Kidney (tissue), 14 donors: ENCODE measurements around the gene TPPP3. TPM values are rescaled to one million over a fixed set of nuclear protein-coding genes. Genes with fewer than 3 reads are reported as not detected.

Source experiments
- DNase-seq, 5 donors: peaks; one replicate each; pipeline ENCODE4 v3.0.0-alpha.2; 2013 to 2020
- FAIRE-seq: peaks from 2 replicates; lab custom pipeline; 2012; peaks lifted over from hg19 to GRCh38; lab: Jason Lieb, UNC
- H3K27ac ChIP-seq, 2 donors: one replicate each; pipeline ENCODE4 v1.7.0; 2013; ENCODE audit warnings: low read depth in 2 of 2, low read length in 2 of 2, inconsistent platforms in 1 of 2
- H3K27me3 ChIP-seq: one replicate; pipeline ENCODE4 v1.7.1; 2013; ENCODE audit warnings: low read length, inconsistent platforms; ENCODE audit not compliant: control insufficient read depth, insufficient read depth
- H3K36me3 ChIP-seq, 3 donors: one replicate each; pipeline versions ENCODE4 v1.7.0 to v1.7.1; 2013; ENCODE audit warnings: low read length in 3 of 3, control low read depth in 1 of 3, inconsistent platforms in 1 of 3; ENCODE audit not compliant: insufficient read depth in 3 of 3, control insufficient read depth in 2 of 3
- H3K4me1 ChIP-seq, 3 donors: one replicate each; pipeline versions ENCODE4 v1.7.0 to v1.7.1; 2013; ENCODE audit warnings: low read length in 3 of 3, inconsistent platforms in 1 of 3, low read depth in 1 of 3; ENCODE audit not compliant: control insufficient read depth in 2 of 3, insufficient read depth in 2 of 3
- H3K4me3 ChIP-seq, 3 donors: one replicate each; pipeline versions ENCODE4 v1.7.0 to v1.8.1; 2013; ENCODE audit warnings: low read length in 3 of 3, control low read depth in 1 of 3, inconsistent platforms in 1 of 3
- H3K9ac ChIP-seq, 3 donors: one replicate each; pipeline versions ENCODE4 v1.7.0 to v1.7.1; 2013; ENCODE audit warnings: low read length in 3 of 3, control low read depth in 1 of 3, inconsistent platforms in 1 of 3
- H3K9me3 ChIP-seq, 3 donors: one replicate each; pipeline versions ENCODE4 v1.7.0 to v1.7.1; 2013; ENCODE audit warnings: low read length in 3 of 3, control low read depth in 1 of 3, inconsistent platforms in 1 of 3; ENCODE audit not compliant: control insufficient read depth in 2 of 3, insufficient read depth in 1 of 3
- CTCF ChIP-seq: IDR thresholded peaks from 3 replicates; pipeline ENCODE4 v1.5.1; 2012; ENCODE audit warnings: mild to moderate bottlenecking, moderate library complexity, borderline replicate concordance; ENCODE audit not compliant: insufficient read depth; ENCODE audit errors: extremely low read depth
- intact Hi-C: fragments of 100-400 bp; cut with DNase I; formaldehyde crosslinking; loops from one replicate; pipeline ENCODE4 v1.11.1; 2022
- polyA plus RNA-seq: library from polyadenylated mRNA; stranded (reverse); fragments of 350-450 nt; fragmentation: Illumina TruSeq; extraction: RNeasy Lipid Tissue Mini Kit (QIAGEN cat#74804); gene quantifications from one replicate; pipeline ENCODE4 v1.2.3, GENCODE V29; 2014; ENCODE audit warnings: low read depth, low replicate concordance; ENCODE audit not compliant: insufficient read depth
- total RNA-seq: library from RNA; stranded (reverse); fragmentation: NEBNext Ultra II Directional; extraction: Animal tissue kit (Norgen Biotek cat#: 25700); gene quantifications from one replicate; pipeline ENCODE4 v1.2.1, GENCODE V29; 2021
- donor health status: control.
- donor health status: control.
- donor health status: control.
- donor health status: control.
- donor health status: control.
- donor health status: DM: yes; HTN: yes; CAD: no.
- donor health status: Normal renal cell carcinoma (clear cell type).

TPPP3 gene
- total and polyA plus RNA-seq, 2 donors from 2014 or later = 8.2 to 108 TPM

GRCh38 chr16:67409631-67410030 is 16.3 kb upstream of the TPPP3 start:
- Histone ChIP-seq H3K4me1 (peaks cover 0 to 13% (median 9%) of the 10 kb centered on the region in 3 donors), H3K9ac (no peak overlapping the region), H3K27me3 (no peaks in the 10 kb centered on the region), H3K27ac (no peak overlapping the region), H3K36me3 (no peaks in the 10 kb centered on the region), H3K9me3 (no peaks in the 10 kb centered on the region), H3K4me3 (no peak overlapping the region)
- FAIRE-seq (no peak), DNase-seq (peak in 1 of 5 donors; percentile 34)
- intact Hi-C loops = no loop called here
- no peak for TF ChIP-seq CTCF

- Histone ChIP-seq H3K9me3 (no peaks in the 10 kb centered on the region), H3K4me1 (peaks cover 0 to 10% (median 3%) of the 10 kb centered on the region in 3 donors), H3K36me3 (no peaks in the 10 kb centered on the region), H3K4me3 (no peak overlapping the region), H3K27me3 (no peaks in the 10 kb centered on the region), H3K27ac (no peak overlapping the region), H3K9ac (no peak overlapping the region)
- no peak for TF ChIP-seq CTCF
- DNase-seq (peak in 1 of 5 donors; percentile 52), FAIRE-seq (no peak)
- intact Hi-C loops = no loop called here
Observed at GRCh38 chr16:67407788-67408452, 14.6 kb upstream of the TPPP3 start.

- DNase-seq = peak in 1 of 5 donors; percentile 52
- H3K27me3 ChIP-seq = no peaks in the 10 kb centered on the region
- H3K27ac ChIP-seq = no peak overlapping the region
- intact Hi-C loops = no loop called here
- no peak for TF ChIP-seq CTCF
- FAIRE-seq = no peak
- no peak overlapping the region for H3K9ac ChIP-seq
- no peaks in the 10 kb centered on the region for H3K36me3 ChIP-seq
- no peak overlapping the region for H3K4me3 ChIP-seq
- H3K9me3 ChIP-seq = no peaks in the 10 kb centered on the region
- H3K4me1 ChIP-seq = peaks cover 0 to 10% (median 3%) of the 10 kb centered on the region in 3 donors
Observed at GRCh38 chr16:67407176-67407787, 14.0 kb upstream of the TPPP3 start.
